Ascending aorta (tissue), 2 donors: Measurements from ENCODE around the gene TNFSF15. TPM values are rescaled to one million over a fixed set of nuclear protein-coding genes. Genes with fewer than 3 reads are reported as not detected.

ENCODE experiments used
- DNase-seq, 2 donors: peaks; one replicate each; pipeline ENCODE4 v3.0.0-alpha.2; 2019; ENCODE audit warnings: low spot score in 2 of 2
- H3K27ac ChIP-seq, 2 donors: fragments of 200-600 bp; sonication (generic); one replicate each; pipeline ENCODE4 v1.5.1; 2016 to 2017; ENCODE audit warnings: mild to moderate bottlenecking in 1 of 2
- H3K27me3 ChIP-seq: fragments of 200-600 bp; sonication (generic); one replicate; pipeline ENCODE4 v1.5.1; 2017
- H3K36me3 ChIP-seq, 2 donors: fragments of 200-600 bp; sonication (generic); one replicate each; pipeline ENCODE4 v1.5.1; 2016
- H3K4me1 ChIP-seq, 2 donors: fragments of 200-600 bp; sonication (generic); one replicate each; pipeline ENCODE4 v1.5.1; 2016 to 2017; ENCODE audit warnings: mild to moderate bottlenecking in 1 of 2
- H3K4me3 ChIP-seq, 2 donors: fragments of 200-600 bp; sonication (generic); one replicate each; pipeline ENCODE4 v1.5.1; 2016 to 2017; ENCODE audit warnings: mild to moderate bottlenecking in 1 of 2
- H3K9me3 ChIP-seq, 2 donors: fragments of 200-600 bp; sonication (generic); one replicate each; pipeline ENCODE4 v1.5.1; 2016
- intact Hi-C: fragments of 100-400 bp; cut with DNase I; formaldehyde crosslinking; loops from one replicate; pipeline ENCODE4 v1.15.1; 2023
- total RNA-seq: library from RNA; depleted of rRNA; stranded (reverse); fragments of >200 nt; gene quantifications from one replicate; pipeline ENCODE4 v1.1.0, GENCODE V29; 2016
- TF ChIP-seq, protein P1 (sequence below), 3 experiments: fragments of 200-600 bp in 2 of 3; fragments of 450-650 bp in 1 of 3; sonication (generic) in 2 of 3; IDR thresholded peaks; one replicate each; pipeline ENCODE4 v1.5.1; 2016 to 2019; ENCODE audit warnings: antibody characterized with exemption in 3 of 3, mild to moderate bottlenecking in 1 of 3, moderate library complexity in 1 of 3

TNFSF15 gene
- total RNA-seq = under 0.01 TPM

DNA sequence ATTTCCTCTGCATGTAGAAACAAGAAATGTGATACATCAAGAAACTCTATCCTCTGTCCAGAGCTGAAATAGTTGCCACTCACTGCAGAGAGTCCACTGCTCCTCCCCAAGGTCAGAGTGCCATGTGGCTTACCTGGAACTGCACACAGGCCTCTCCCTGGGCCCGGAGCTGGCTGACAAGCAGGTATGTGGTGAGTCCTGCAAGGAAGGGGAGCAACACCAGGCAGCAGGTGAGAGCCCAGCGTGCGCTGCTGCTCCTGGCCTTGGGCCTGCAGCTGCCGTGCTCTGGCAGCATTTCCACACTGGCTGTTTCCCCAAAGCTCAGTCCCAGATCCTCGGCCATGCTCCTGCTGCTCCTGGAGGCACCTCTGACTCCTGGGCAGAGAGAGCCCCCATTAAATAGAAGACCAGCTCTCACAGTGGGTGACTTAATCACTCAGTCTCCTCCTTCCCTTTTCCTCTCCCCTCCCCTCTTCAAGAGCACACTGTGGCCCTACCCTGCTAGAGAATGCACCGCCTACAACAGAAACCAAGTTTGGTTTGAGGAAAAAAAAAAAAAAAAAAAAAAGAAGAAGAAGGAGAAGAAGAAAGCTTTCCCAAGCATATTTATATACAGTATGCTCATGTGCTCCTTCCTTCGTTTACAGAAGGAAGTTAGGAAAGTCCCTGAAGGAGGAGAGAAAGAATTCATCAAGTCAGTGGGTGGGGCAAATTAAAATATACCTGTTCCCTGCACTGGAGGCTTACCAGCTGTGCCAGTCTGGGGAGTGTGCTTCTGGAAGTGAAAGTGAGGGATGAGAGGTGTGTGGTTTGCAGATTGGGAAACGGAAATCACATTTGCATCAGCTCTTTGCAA is at the start of gene TNFSF15:
Gene TNFSF15 (minus strand): TSS at position 370 of the 856 bp plus-strand sequence. CDS start 27 bp downstream, at position 343.
- H3K4me3 ChIP-seq = no peak within 1 kb of the TSS
- no peaks in the 10 kb centered on the region for H3K4me1 ChIP-seq
- no peaks in the 10 kb centered on the region for H3K27me3 ChIP-seq
- H3K9me3 ChIP-seq = no peaks in the 10 kb centered on the region
- DNase-seq = no peak
- H3K36me3 ChIP-seq = no peaks in the 10 kb centered on the region
- no peak within 1 kb of the TSS for H3K27ac ChIP-seq
- intact Hi-C loops = no loop called here
- TF ChIP-seq, protein P1, sequence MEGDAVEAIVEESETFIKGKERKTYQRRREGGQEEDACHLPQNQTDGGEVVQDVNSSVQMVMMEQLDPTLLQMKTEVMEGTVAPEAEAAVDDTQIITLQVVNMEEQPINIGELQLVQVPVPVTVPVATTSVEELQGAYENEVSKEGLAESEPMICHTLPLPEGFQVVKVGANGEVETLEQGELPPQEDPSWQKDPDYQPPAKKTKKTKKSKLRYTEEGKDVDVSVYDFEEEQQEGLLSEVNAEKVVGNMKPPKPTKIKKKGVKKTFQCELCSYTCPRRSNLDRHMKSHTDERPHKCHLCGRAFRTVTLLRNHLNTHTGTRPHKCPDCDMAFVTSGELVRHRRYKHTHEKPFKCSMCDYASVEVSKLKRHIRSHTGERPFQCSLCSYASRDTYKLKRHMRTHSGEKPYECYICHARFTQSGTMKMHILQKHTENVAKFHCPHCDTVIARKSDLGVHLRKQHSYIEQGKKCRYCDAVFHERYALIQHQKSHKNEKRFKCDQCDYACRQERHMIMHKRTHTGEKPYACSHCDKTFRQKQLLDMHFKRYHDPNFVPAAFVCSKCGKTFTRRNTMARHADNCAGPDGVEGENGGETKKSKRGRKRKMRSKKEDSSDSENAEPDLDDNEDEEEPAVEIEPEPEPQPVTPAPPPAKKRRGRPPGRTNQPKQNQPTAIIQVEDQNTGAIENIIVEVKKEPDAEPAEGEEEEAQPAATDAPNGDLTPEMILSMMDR (IDR thresholded peaks at IDR 0.05) = no peak

DNA sequence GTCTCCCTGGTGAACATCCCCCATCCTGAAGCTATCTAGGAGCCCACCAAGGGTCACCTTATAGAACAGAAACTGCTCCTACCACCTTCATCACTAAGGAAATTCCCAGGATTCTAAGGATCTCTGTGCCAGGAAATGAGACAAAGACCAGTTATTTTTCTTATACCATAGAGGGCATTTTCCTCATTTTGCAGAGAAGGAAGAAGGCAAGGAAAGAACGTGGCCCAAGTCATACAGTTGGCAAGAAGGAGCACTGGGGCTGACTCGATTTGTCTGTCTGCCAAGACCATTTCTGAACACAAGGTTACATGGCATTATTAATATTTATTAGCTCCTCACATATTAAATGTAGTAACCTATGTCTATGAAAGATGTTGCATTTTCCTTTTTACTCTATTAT is 49.6 kb upstream of the TNFSF15 start:
- H3K4me3 ChIP-seq = no peak overlapping the region
- H3K27me3 ChIP-seq = no peaks in the 10 kb centered on the region
- TF ChIP-seq, protein P1 (IDR thresholded peaks at IDR 0.05) = no peak
- H3K9me3 ChIP-seq = no peaks in the 10 kb centered on the region
- H3K36me3 ChIP-seq = no peaks in the 10 kb centered on the region
- H3K27ac ChIP-seq = no peak overlapping the region
- no peaks in the 10 kb centered on the region for H3K4me1 ChIP-seq
- intact Hi-C loops = no loop called here
- DNase-seq = no peak

DNA sequence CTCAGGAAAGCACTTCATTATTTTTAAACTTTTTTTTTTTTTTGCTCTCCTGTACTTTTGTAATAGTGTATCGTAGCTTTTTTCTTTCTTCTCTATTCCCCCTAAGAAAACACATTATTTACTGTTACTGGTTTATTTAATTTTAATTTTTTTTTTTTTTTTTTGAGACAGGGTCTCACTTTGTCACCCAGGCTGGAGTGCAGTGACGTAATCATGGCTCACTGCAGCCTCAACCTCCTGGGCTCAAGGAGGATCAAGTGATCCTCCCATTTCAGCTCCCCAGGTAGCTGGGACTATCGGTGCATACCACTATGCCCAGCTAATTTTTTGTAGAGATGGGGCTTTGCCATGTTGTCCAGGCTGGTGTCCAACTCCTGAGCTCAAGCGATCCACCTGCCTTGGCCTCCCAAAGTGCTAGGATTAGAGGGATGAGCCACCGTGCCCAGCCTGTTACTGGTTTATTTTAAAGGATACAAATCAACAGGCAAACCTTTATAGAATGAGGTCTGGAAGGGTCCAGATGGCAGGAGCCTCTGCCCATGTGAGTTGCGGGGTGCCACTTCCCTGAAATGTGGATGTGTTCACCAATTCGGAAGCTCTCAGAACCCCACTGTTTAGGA is 49.0 kb upstream of the TNFSF15 start:
- no peak overlapping the region for H3K27ac ChIP-seq
- intact Hi-C loops = no loop called here

DNA sequence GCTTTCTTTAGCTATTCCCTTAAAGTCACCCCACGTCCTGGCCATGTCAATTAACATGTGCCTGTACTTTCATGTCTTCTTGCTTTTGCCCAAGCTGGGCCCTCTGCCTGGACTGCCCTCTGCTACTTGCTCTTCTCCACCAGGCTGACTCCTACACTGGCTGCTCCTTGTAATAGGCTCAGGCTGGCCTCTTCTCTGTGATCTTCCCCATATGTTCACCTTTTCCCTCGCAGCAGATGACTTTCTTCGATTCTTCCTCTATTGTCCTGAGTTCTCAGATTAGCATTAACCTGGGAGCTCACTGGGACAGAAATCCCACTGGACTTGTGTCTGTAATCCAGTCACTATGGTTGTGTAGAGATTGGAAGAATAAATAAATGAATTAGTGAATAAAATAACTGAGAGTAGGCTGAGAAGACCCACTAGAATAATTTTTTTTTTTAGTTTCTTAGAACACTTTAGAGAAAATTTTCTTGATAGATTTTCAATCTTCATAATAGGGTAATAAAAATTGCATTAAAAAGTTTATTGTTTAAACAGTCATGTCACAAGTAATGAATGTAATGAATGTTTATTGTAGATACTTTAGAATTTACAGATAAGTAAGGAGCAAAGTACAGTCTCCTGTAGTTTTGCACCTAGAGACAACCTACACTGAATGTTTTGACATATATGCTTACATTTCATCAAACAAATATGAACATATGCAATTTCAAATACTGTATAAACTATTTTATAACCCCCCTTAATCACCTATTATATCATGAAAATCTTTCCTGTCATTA is 47.4 kb upstream of the TNFSF15 start:
- H3K9me3 ChIP-seq = no peaks in the 10 kb centered on the region
- no peak overlapping the region for H3K4me3 ChIP-seq
- H3K36me3 ChIP-seq = no peaks in the 10 kb centered on the region
- H3K4me1 ChIP-seq = no peaks in the 10 kb centered on the region
- intact Hi-C loops = no loop called here
- H3K27me3 ChIP-seq = no peaks in the 10 kb centered on the region
- H3K27ac ChIP-seq = no peak overlapping the region
- TF ChIP-seq, protein P1 (IDR thresholded peaks at IDR 0.05) = no peak
- DNase-seq = no peak

More for the DNA sequence above, 49.0 kb upstream of the TNFSF15 start:
- no peak overlapping the region for H3K4me3 ChIP-seq
- no peaks in the 10 kb centered on the region for H3K27me3 ChIP-seq
- no peaks in the 10 kb centered on the region for H3K4me1 ChIP-seq
- no peaks in the 10 kb centered on the region for H3K36me3 ChIP-seq
- no peak for DNase-seq
- H3K9me3 ChIP-seq = no peaks in the 10 kb centered on the region
- TF ChIP-seq, protein P1 (IDR thresholded peaks at IDR 0.05) = no peak

DNA sequence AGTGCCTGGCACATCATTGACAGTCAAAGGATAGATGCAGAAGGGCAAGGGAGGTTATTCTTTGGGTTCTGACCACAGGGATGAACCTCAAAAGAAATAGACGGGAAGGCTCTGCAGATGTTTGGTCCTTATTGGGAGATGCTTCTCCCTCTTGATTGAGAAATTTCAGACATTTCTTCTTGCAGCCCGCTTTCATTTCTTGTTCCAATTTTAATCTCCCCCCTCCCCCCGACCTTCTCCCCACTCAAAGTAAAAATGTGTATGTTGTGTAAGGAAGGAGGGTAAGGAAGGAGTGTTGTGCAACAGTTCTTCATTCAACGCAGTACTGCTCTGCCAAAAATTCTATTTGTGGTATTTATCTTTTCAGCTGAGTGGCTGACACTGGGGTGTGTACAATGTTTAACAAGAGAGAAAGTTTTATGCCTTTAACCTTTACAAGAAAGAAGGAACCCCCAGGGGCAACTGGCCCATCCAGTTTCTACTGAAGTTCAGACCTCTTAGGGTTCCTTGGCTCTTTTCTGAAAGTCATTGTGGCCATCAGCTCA is 46.3 kb upstream of the TNFSF15 start:
- H3K27ac ChIP-seq = no peak overlapping the region
- no peaks in the 10 kb centered on the region for H3K27me3 ChIP-seq
- intact Hi-C loops = no loop called here
- no peak overlapping the region for H3K4me3 ChIP-seq
- no peaks in the 10 kb centered on the region for H3K4me1 ChIP-seq
- H3K36me3 ChIP-seq = no peaks in the 10 kb centered on the region
- TF ChIP-seq, protein P1 (IDR thresholded peaks at IDR 0.05) = no peak
- H3K9me3 ChIP-seq = no peaks in the 10 kb centered on the region
- DNase-seq = no peak
